SJSA1 (cell line): ENCODE results near the gene ZNF318. TPM values are rescaled to one million over a fixed set of nuclear protein-coding genes. Genes with fewer than 3 reads are reported as not detected.

ENCODE experiments used
- DNase-seq, 2 experiments: peaks; one replicate each; pipeline ENCODE4 v3.0.0-alpha.2; 2015 to 2020; ENCODE audit warnings: low spot score in 2 of 2, low read depth in 1 of 2
- H3K27ac ChIP-seq: fragments of 250-450 bp; sonication (Bioruptor Pico); 2 replicates; pipeline ENCODE4 v1.5.1; 2020; ENCODE audit warnings: mild to moderate bottlenecking, moderate library complexity
- H3K27me3 ChIP-seq: fragments of 250-450 bp; sonication (Bioruptor Pico); replicated peaks from 2 replicates; pipeline ENCODE4 v1.5.1; 2020; ENCODE audit warnings: mild to moderate bottlenecking, moderate library complexity
- H3K36me3 ChIP-seq: fragments of 250-450 bp; sonication (Bioruptor Pico); 2 replicates; pipeline ENCODE4 v1.5.1; 2020; ENCODE audit warnings: mild to moderate bottlenecking
- H3K4me1 ChIP-seq: fragments of 250-450 bp; sonication (Bioruptor Pico); replicated peaks from 2 replicates; pipeline ENCODE4 v1.6.1; 2021; ENCODE audit warnings: mild to moderate bottlenecking
- H3K4me3 ChIP-seq: fragments of 250-450 bp; sonication (Bioruptor Pico); 2 replicates; pipeline ENCODE4 v1.5.1; 2020; ENCODE audit warnings: mild to moderate bottlenecking
- H3K9me3 ChIP-seq: fragments of 250-450 bp; sonication (Bioruptor Pico); replicated peaks from 2 replicates; pipeline ENCODE4 v1.5.1; 2020; ENCODE audit warnings: mild to moderate bottlenecking
- total RNA-seq: library from RNA; depleted of rRNA; stranded (reverse); fragments of >200 nt; shearing (Covaris generic); gene quantifications from 2 replicates; pipeline ENCODE4 v1.2.3, GENCODE V29; 2014; rRNA removed

The ZNF318 gene
- total RNA-seq, 1 experiment from 2014 or later = 12.2 TPM

GRCh38 chr6:43286456-43286979 is 82.9 kb downstream of the ZNF318 start:
- peaks cover 39% of the 10 kb centered on the region for H3K27me3 ChIP-seq
- H3K4me1 ChIP-seq = no peaks in the 10 kb centered on the region
- no peak for DNase-seq
- H3K36me3 ChIP-seq = no peaks in the 10 kb centered on the region
- no peak overlapping the region for H3K27ac ChIP-seq
- H3K9me3 ChIP-seq = no peaks in the 10 kb centered on the region
- no peak overlapping the region for H3K4me3 ChIP-seq

Other genes starting within 250 kb of the ZNF318 start
- gene SRF, start 198.4 kb downstream of the ZNF318 start, total RNA-seq = 37.8 and 47.8 TPM in 2 replicates
- gene CUL9, start 187.5 kb downstream of the ZNF318 start, total RNA-seq = 8.3 and 15.7 TPM in 2 replicates
- 35.7 and 71.5 TPM in 2 replicates for gene DNPH1, start 140.2 kb downstream of the ZNF318 start, total RNA-seq
- gene TTBK1, start 126.2 kb downstream of the ZNF318 start, total RNA-seq = not detected in 2 replicates
- gene SLC22A7, start 71.4 kb downstream of the ZNF318 start, total RNA-seq = not detected in 2 replicates
- gene CRIP3, start 60.8 kb downstream of the ZNF318 start, total RNA-seq = not detected in 2 replicates
- 10.9 and 11.3 TPM in 2 replicates for gene ABCC10, start 57.9 kb upstream of the ZNF318 start, total RNA-seq
- gene DLK2, start 85.9 kb upstream of the ZNF318 start, total RNA-seq = 0.16 TPM in 1 of 2 replicates, not detected in the other
- gene TJAP1, start 107.9 kb upstream of the ZNF318 start, total RNA-seq = 18.5 and 24.8 TPM in 2 replicates
- gene LRRC73, start 140.7 kb upstream of the ZNF318 start, total RNA-seq = not detected in 2 replicates
- 59.2 and 116 TPM in 2 replicates for gene YIPF3, start 147.3 kb upstream of the ZNF318 start, total RNA-seq
- gene POLR1C, start 147.4 kb upstream of the ZNF318 start, total RNA-seq = 24.4 and 28.3 TPM in 2 replicates
- 35.8 and 81.8 TPM in 2 replicates for gene XPO5, start 206.4 kb upstream of the ZNF318 start, total RNA-seq
- 22.6 and 27.3 TPM in 2 replicates for gene POLH, start 206.5 kb upstream of the ZNF318 start, total RNA-seq